Left colon (tissue), 2 donors: ENCODE data around the gene CSAD. TPM values are rescaled to one million over a fixed set of nuclear protein-coding genes. Genes with fewer than 3 reads are reported as not detected.
"Not testable (repeated sequence)": the region's sequence is repeated elsewhere in the genome, so short reads cannot be mapped to it uniquely, and the experiment has no call there.

Source experiments
- ATAC-seq: fragments of 200-7000 bp; cut with Tn5 transposase; one replicate; pipeline ENCODE4 v1.9.1; 2020; ENCODE audit warnings: mild to moderate bottlenecking, moderate library complexity
- DNase-seq, 2 donors: peaks; one replicate each; pipeline ENCODE4 v3.0.0-alpha.2; 2020
- intact Hi-C, 2 donors: fragments of 100-400 bp; cut with DNase I in 1 of 2; cut with micrococcal nuclease in 1 of 2; formaldehyde crosslinking; loops; one replicate each; pipeline versions ENCODE4 v1.11.2 to v1.14.0; 2022; cut with DNase I, micrococcal nuclease
- total RNA-seq, 2 donors: library from RNA; stranded (reverse); fragmentation: NEBNext Ultra II Directional; extraction: Animal tissue kit (Norgen Biotek cat#: 25700); gene quantifications; one replicate each; pipeline ENCODE4 v1.2.1, GENCODE V29; 2021
- donor health status: DM: no; HTN: no; CAD: no.
- donor health status: DM: yes; HTN: yes; CAD: no.

The CSAD gene
- total RNA-seq, 2 donors from 2014 or later = 22.8 to 28.7 TPM

DNA sequence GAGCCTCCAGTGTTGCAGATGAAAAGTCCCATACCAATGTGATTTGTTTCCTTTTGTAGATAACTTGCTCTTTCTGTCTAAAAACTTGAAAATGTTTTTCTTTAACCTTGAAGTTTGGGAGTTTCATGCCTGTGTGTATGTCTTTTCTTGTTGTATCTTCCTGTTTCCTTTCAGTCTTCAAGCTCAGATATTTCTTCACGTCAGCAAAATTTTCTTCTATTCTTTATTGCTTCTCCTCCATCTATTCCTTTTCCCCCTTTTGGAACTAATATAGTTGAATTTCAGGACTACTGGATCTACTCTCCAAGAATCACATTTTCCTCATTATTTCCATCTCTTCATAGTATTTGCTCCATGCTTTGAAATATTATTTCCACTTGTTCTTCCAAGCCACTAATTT is 53.6 kb downstream of the CSAD start:
- DNase-seq (no peak), ATAC-seq (no peak)

DNA sequence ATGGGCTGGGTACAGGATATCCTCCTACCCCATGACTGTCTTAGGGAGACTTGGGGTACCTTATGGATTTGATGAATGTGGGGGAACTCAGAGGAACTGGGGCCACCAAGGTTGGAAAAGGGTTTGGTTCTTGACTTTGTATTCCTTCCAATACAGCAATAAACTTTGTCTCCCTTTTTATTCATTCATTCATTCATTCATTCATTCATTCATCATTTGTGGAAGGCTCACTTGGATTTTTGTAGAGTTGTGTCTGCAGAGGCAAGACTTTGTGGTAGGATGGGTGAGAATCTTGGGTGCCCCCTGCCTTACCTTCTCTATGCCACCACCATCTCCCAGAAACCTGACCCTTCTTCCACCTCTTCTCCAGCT is 56.4 kb downstream of the CSAD start:
- intact Hi-C loops = no loop called here
- ATAC-seq = no peak
- no peak for DNase-seq

More for the DNA sequence above, 53.6 kb downstream of the CSAD start:
- intact Hi-C loops = no loop called here

DNA sequence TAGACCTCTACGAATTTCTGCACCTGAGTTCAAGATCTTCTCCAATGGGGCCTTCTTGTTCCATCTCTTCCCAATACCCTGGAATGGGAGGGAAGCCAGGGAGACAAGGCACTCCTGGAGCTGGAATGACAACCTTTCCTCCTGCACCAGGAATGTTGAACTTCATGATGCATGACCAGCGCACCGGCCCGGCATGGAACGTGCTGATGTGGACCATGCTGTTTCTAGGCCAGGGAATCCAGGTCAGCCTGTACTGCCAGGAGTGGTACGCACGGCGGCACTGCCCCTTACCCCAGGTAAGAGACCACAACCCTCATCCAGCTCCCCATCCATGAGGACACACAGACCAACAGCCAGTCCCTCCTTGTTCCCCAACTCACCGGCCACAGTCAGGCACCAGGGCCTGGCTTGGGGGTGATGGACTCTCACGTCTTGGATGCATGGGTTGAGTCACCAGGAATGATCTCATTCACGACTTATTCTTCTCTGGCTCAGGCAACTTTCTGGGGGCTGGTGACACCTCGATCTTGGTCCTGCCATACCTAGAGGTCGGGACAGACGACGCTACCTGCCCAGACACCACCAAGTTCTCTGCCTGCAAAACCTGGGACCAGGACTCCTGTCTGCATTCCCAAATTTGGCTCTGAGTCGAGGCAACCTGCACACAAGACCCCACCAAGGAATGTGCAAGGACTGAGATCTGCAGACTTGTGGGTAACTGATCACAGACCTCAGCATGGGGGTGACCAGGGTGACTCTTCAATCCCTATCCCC is 57.0 kb downstream of the CSAD start:
- intact Hi-C loops = no loop called here
- DNase-seq (no peak), ATAC-seq (no peak)

DNA sequence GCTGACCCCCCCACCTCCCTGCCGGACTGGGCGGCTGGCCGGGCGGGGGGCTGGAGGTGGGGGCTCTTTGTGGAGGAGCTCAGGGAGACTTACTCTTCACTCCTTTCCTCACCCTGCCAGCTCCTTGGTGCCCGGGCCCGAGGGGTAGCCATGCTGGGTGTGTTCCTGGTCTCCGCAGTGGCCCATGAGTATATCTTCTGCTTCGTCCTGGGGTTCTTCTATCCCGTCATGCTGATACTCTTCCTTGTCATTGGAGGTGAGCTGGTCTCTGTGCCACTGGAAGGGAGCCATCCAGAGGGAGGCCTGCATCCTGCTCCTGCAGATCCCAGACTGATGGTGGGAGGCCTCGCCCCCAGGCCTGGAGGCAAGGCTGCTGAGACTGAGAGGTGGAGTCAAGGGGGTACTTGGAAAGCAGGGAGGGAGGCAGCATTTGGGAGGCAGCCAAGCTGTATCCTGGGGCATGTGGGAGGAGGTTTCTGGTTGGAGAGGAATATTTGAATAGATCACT is 57.7 kb downstream of the CSAD start:
- no peak for DNase-seq
- ATAC-seq = no peak
- intact Hi-C loops = no loop called here

DNA sequence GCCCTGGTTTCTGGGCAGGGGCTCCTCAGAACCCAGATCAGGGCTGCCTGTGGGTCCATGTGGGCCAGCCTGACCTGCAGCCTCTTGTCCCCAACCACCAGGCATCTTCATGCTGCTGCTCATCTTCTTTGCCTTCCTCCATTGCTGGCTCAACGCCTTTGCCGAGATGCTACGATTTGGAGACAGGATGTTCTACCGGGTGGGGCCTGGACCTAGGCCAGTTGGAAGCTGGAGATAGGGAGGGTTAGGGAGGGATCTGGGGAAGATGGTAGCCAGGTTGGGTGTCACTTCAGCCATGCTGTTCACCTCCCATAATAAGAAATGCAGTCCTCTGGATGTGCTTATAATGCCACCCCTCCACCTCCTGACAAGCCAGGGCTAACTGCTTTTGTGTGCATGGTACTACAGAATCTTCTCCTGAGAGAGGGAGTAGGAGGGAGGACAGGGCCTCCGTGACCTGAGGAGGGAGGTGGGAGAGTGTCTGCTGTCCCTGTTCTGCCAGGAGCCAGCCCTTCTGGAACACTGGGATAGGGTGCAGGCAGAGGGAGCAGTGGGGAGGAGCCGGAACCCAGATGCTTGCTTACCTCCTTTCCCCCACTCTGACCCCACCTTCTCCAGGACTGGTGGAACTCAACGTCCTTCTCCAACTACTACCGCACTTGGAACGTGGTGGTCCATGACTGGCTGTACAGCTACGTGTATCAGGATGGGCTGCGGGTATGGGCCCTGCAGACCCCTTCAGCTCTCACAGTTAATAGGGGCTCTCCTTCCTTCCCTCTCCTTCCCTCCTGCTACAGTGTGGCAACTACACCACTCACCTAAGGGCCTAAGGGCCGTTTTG is 59.8 kb downstream of the CSAD start:
- DNase-seq (no peak), ATAC-seq (no peak)
- intact Hi-C loops = no loop called here

DNA sequence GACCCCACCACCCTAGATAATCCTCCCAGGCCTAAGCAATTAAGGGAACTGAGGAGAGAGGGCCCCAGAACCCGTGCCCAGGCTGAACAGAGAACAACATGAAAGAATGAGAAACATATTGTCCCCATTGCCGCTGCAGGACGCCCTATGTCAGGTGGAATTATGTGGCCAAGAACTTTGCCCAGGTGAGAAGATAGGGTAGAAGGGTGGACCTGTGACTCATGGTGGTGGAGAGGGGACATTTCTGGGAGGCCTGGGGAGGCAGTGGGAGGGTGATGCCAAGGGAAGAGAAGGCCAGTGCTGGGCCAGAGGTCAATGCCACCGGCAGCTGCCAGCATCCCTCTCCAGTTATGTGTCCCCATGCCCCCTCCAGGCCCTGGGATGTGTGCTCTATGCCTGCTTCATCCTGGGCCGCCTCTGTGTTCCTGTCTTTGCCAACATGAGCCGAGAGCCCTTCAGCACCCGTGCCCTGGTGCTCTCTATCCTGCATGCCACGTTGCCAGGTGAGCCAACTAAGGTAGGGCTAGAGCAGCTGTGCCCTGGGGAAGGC is 61.9 kb downstream of the CSAD start:
- ATAC-seq (no peak), DNase-seq (no peak)
- intact Hi-C loops = no loop called here

DNA sequence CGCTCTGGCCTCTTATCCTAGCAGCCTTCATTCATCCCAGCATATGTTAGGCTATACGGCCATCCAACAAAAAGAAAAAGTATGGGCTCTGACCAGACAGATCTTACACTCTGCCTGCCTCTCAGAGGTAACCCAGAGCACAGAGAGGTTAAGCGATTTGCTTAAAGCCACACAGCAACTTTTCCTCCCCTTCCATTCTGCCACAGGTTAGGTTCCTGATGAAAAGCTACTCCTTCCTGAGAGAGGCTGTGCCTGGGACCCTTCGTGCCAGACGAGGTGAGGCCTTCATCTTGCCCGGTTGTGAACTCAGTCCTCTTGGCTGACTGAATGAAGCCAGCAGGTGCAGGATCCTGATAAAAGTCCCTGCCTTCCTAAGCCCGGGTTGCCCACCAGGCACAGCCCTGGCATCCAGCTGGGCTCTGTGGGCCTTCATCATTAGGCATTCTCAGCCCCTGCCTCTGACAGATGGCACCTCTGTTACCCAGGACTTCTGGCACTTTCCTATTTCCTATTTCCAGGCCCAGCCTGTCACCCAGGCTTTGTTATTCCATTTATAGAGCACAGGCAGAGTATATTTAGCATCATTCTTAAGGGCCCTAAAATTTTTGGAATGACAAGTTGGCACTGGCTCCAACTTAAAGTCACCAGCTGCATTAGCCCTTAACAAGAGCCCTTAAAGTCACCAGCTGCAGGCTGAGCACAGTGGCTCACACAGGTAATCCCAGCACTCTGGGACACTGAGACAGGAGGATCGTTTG is 64.7 kb downstream of the CSAD start:
- DNase-seq = no peak
- ATAC-seq = no peak
- intact Hi-C loops = no loop called here

DNA sequence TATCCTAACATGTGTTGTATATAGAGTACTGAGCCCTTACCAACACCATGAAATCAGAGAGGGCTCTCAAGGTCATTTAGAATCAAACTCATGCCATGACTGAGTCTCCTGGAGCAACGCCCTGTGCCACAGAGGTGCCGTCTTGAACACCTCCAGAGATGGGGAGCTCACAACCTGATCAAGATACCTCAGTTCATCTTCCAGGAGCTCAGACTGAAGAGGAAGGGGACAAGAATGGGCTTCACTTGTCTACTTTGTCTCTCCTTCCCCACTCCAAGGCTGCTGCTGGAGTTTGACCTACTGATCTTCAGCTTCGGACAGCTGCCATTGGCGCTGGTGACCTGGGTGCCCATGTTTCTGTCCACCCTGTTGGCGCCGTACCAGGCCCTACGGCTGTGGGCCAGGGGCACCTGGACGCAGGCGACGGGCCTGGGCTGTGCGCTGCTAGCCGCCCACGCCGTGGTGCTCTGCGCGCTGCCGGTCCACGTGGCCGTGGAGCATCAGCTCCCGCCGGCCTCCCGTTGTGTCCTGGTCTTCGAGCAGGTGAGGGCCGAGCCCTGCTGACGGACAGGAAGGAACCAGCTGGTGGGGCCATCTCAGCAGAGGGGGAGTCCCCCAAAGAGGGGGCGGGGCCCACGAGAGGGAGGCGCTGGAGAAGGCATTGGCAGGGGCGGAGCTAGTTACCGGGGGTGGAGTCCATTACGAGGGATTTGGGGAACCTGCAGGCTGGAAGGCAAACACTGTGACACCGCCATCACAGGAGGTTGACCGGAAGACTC is 65.4 kb downstream of the CSAD start:
- DNase-seq = no peak
- intact Hi-C loops = no loop called here
- no peak for ATAC-seq

DNA sequence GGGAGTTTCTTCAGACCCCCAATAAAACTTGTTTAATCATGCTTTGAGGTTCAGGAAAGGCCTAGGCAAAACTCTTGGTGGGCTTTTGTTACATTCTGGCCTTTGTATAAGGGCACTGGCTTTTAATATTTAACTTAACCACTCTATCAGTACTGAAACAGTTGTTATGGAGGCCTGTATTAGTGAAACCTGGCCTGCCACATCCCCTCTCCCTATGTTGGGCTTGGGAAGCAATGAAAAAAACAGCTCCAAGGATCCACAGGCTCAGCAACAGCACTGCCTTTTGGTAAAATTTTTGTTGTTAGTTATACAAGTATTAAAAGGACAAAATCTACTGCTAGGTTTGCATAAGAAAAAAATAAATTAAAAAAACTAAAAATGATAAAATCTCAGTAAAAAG is 66.8 kb downstream of the CSAD start:
- DNase-seq = no peak
- intact Hi-C loops = no loop called here
- no peak for ATAC-seq

DNA sequence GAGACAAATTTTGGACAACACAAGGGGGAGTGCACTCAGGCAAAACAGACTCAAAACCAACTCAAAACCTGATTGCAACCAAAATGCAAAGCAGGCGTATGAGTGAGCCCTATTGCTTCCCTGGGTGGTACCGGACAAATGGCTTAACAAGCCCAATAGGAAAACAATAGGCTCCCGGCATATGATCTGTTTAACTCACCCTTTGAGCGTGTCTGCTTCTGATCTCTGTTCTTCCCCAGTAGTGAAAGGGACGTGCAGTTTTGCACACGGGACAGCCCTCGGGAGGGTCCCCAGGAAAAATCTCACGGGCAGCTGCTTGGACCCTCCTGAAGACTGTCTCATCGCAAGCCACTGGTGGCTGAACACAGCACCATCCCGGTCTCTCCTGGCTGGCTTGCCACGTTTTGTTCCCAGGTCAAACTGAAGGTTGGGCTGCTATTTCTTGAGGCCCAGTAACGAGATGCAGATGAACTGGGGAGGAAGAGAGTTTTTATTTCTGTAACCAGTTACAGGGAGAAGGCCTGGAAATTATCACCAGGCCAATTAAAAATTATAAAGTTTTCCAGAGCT is 67.5 kb downstream of the CSAD start:
- peak; percentile 26 for ATAC-seq
- intact Hi-C loops = no loop called here
- DNase-seq = no peak

DNA sequence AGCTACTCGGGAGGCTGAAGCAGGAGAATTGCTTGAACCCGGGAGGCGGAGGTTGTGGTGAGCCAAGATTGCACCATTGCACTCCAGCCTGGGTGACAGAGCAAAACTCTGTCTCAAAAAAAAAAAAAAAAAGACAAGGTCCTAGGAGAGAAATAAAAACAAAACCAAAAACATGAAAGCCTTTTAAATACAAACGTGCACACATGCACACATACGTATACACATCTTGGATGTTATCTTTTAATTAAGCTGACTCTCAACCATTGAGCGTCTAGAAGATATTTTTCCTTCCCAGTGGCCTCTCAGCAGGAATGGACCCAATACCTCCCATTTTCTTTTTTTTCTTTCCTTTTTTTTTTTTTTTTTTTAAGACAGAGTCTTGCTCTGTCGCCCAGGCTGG is 68.3 kb downstream of the CSAD start:
- intact Hi-C loops, DNase-seq: not testable (repeated sequence)

More for the DNA sequence above, 68.3 kb downstream of the CSAD start:
- ATAC-seq = not testable (repeated sequence)

Other genes with a start within 250 kb of the CSAD start
- gene KRT18, start 231.8 kb downstream of the CSAD start, total RNA-seq = 100 to 1,000 TPM; 815 to 912 TPM
- 100 to 1,000 TPM; 355 to 389 TPM for gene EIF4B, start 174.5 kb downstream of the CSAD start, total RNA-seq
- 10 to 100 TPM; 31.4 to 35.6 TPM for gene TNS2, start 130.9 kb downstream of the CSAD start, total RNA-seq
- gene SPRYD3, start 101.5 kb downstream of the CSAD start, total RNA-seq = 10 to 100 TPM; 30.7 to 34.9 TPM
- gene IGFBP6, start 83.3 kb downstream of the CSAD start, total RNA-seq = 10 to 100 TPM; 16.9 to 24.5 TPM
- not detected for gene SOAT2, start 77.4 kb downstream of the CSAD start, total RNA-seq
- gene ZNF740, start 203 bp downstream of the CSAD start, total RNA-seq = 10 to 100 TPM; 28.7 to 32.7 TPM
- 1 to 10 TPM; 4.6 to 9.1 TPM for gene ITGB7, start 26.3 kb upstream of the CSAD start, total RNA-seq
- 10 to 100 TPM; 10.2 to 12.3 TPM for gene RARG, start 51.3 kb upstream of the CSAD start, total RNA-seq
- 1 to 10 TPM; 3.3 to 9.6 TPM for gene ESPL1, start 87.4 kb upstream of the CSAD start, total RNA-seq
- 100 to 1,000 TPM; 268 to 291 TPM for gene PFDN5, start 114.6 kb upstream of the CSAD start, total RNA-seq
- 10 to 100 TPM; 37.9 to 39.2 TPM for gene MYG1, start 118.8 kb upstream of the CSAD start, total RNA-seq
- gene AAAS, start 140.7 kb upstream of the CSAD start, total RNA-seq = 10 to 100 TPM; 34.6 to 39.0 TPM
- not detected for gene SP7, start 155.4 kb upstream of the CSAD start, total RNA-seq
- gene SP1, start 199.3 kb upstream of the CSAD start, total RNA-seq = 10 to 100 TPM; 85.2 to 98.2 TPM
- not detected for gene AMHR2, start 242.9 kb upstream of the CSAD start, total RNA-seq